ENCODE results near the gene RGS3. TPM values are rescaled to one million over a fixed set of nuclear protein-coding genes. Genes with fewer than 3 reads are reported as not detected.

Gene RGS3
- total and polyA plus RNA-seq, 2 donors (not counting 3 experiments of a cell fraction or from before 2014, with no cell fraction given) = 356 to 416 TPM

GRCh38 chr9:113559834-113560800 lies 96.6 kb downstream of the RGS3 start:
- no peak for DNase-seq (ENCODE audit: low read depth, low spot score)
- no peak overlapping the region for H3K4me3 ChIP-seq (replicated peaks in 1 of 3; ENCODE audit: insufficient read depth in 1 of 3, low read depth in 1 of 3, low read length in 3 of 3)
- no peaks in the 10 kb centered on the region for H3K9me1 ChIP-seq (replicated peaks; ENCODE audit: control insufficient read depth, extremely low read depth, insufficient read depth, low read length)
- peaks cover 4% of the 10 kb centered on the region for H4K20me1 ChIP-seq (replicated peaks; ENCODE audit: control insufficient read depth, extremely low read depth, insufficient read depth, low read length)
- peaks cover 6 to 26% of the 10 kb centered on the region in 2 experiments for H3K36me3 ChIP-seq (ENCODE audit: control insufficient read depth in 2 of 2, extremely low read depth in 1 of 2, insufficient read depth in 2 of 2, low read length in 2 of 2)
- H3K79me2 ChIP-seq (ENCODE audit: control insufficient read depth, insufficient read depth, low read length) = peaks cover 15% of the 10 kb centered on the region
- TF ChIP-seq MAX (IDR thresholded peaks at IDR 0.05; ENCODE audit: insufficient read depth, insufficient read length) (no peak), POLR2AphosphoS5 (IDR thresholded peaks at IDR 0.05; ENCODE audit: insufficient read depth, low read depth, low read length) (no peak), MYC (IDR thresholded peaks at IDR 0.05; ENCODE audit: low read depth, low read length) (no peak), CTCF (IDR thresholded peaks at IDR 0.05; ENCODE audit: extremely low read depth in 1 of 2, insufficient read depth in 1 of 2, low read depth in 1 of 2, low read length in 2 of 2) (no peak), JUN (IDR thresholded peaks at IDR 0.05; ENCODE audit: borderline replicate concordance, insufficient read depth, insufficient read length, low read depth) (no peak), EZH2 (IDR thresholded peaks at IDR 0.05; ENCODE audit: borderline replicate concordance, low read depth, low read length, severe bottlenecking) (no peak), FOS (IDR thresholded peaks at IDR 0.05; ENCODE audit: borderline replicate concordance, insufficient read depth, low read length) (no peak), GATA2 (IDR thresholded peaks at IDR 0.05; ENCODE audit: insufficient read depth, insufficient read length, low read depth, low read length) (no peak), POLR2A (IDR thresholded peaks at IDR 0.05; ENCODE audit: low read depth, low read length) (no peak)
- BruUV-seq (replicated peaks) = no TSS peak
- H3K27me3 ChIP-seq (ENCODE audit: control insufficient read depth in 2 of 2, insufficient read depth in 2 of 2, low read length in 2 of 2) = no peaks in the 10 kb centered on the region
- no peaks in the 10 kb centered on the region for H3K9me3 ChIP-seq (replicated peaks; ENCODE audit: control insufficient read depth, insufficient read depth, low read length)
- FAIRE-seq = no peak
- H3K9ac ChIP-seq (replicated peaks; ENCODE audit: extremely low read depth, insufficient read depth, low read length) = no peak overlapping the region
- ChIA-PET POLR2A (interaction anchor here (0.7 kb wide), 1 partner anchor 123 kb away, joined by 3 read pairs; no protein-coding TSS in a partner anchor), CTCF (interaction anchor here (0.9 to 3.0 kb wide), 10 partner anchors 15 to 114 kb away, joined by 3 to 16 read pairs (median 5); no protein-coding TSS in a partner anchor)
- H3K4me2 ChIP-seq (ENCODE audit: insufficient read depth, low read length) = no peak overlapping the region
- no peak overlapping the region for H2AFZ ChIP-seq (ENCODE audit: low read depth, low read length)
- H3K27ac ChIP-seq (ENCODE audit: insufficient read depth, low read depth, low read length) = no peak overlapping the region
- H3K4me1 ChIP-seq (ENCODE audit: control insufficient read depth, extremely low read depth, insufficient read depth, low read length) = peaks cover 11% of the 10 kb centered on the region
- dilution Hi-C loops (cut with MboI; ENCODE audit: extremely low pct_ligation_motif_present, low sequenced_read_pairs) (no loop called here), intact Hi-C loops (cut with micrococcal nuclease) (no loop called here)
